KMS-11 (cell line): ENCODE results near the gene IL21R.

ENCODE experiments used
- H2AFZ ChIP-seq: fragments of 200-600 bp; sonication (generic); 2 replicates; pipeline ENCODE4 v1.6.1; 2016; ENCODE audit warnings: antibody characterized with exemption, mixed run types, low read depth
- H3K27ac ChIP-seq: fragments of 200-600 bp; sonication (generic); 2 replicates; pipeline ENCODE4 v1.6.1; 2016; ENCODE audit warnings: mild to moderate bottlenecking, mixed run types
- H3K27me3 ChIP-seq: fragments of 200-600 bp; sonication (generic); 2 replicates; pipeline ENCODE4 v1.6.1; 2017; ENCODE audit warnings: mild to moderate bottlenecking, low read depth, mixed run types, moderate library complexity; ENCODE audit not compliant: insufficient read depth
- H3K36me3 ChIP-seq: fragments of 200-600 bp; sonication (generic); 2 replicates; pipeline ENCODE4 v1.6.1; 2017; ENCODE audit warnings: mild to moderate bottlenecking, mixed run types; ENCODE audit not compliant: insufficient read depth
- H3K4me1 ChIP-seq: fragments of 200-600 bp; sonication (generic); 2 replicates; pipeline ENCODE4 v1.6.1; 2016; ENCODE audit warnings: mild to moderate bottlenecking, low read depth, mixed run types; ENCODE audit not compliant: poor library complexity, severe bottlenecking
- H3K4me2 ChIP-seq: fragments of 200-600 bp; sonication (generic); 2 replicates; pipeline ENCODE4 v1.7.0; 2016; ENCODE audit warnings: mild to moderate bottlenecking, mixed run types
- H3K4me3 ChIP-seq: fragments of 200-600 bp; sonication (generic); IDR thresholded peaks from 2 replicates; pipeline ENCODE4 v1.6.1; 2017; ENCODE audit warnings: low read depth, low read length, mixed read lengths; ENCODE audit not compliant: insufficient read depth
- H3K79me2 ChIP-seq: fragments of 200-600 bp; sonication (generic); 2 replicates; pipeline ENCODE4 v1.6.1; 2016; ENCODE audit warnings: low read depth, mixed run types; ENCODE audit not compliant: insufficient read depth
- H3K9ac ChIP-seq: fragments of 200-600 bp; sonication (generic); 2 replicates; pipeline ENCODE4 v1.6.1; 2016; ENCODE audit warnings: mild to moderate bottlenecking, mixed run types
- H4K20me1 ChIP-seq: fragments of 200-600 bp; sonication (generic); 2 replicates; pipeline ENCODE4 v1.6.1; 2016; ENCODE audit warnings: mild to moderate bottlenecking, mixed run types; ENCODE audit not compliant: insufficient read depth
- CTCF ChIP-seq: fragments of 200-600 bp; sonication (generic); conservative IDR thresholded peaks from 2 replicates; pipeline ENCODE4 v1.6.1; 2017; ENCODE audit warnings: low read depth, mild to moderate bottlenecking, antibody characterized with exemption, low read length, moderate library complexity, mixed read lengths

IL21R gene

GRCh38 chr16:27366687-27367460, 35.1 kb upstream of the IL21R start:
- no peak overlapping the region for H3K9ac ChIP-seq
- H3K4me3 ChIP-seq = no peak overlapping the region
- H3K27me3 ChIP-seq = no peaks in the 10 kb centered on the region
- no peak overlapping the region for H3K4me2 ChIP-seq
- no peaks in the 10 kb centered on the region for H3K79me2 ChIP-seq
- peaks cover 17% of the 10 kb centered on the region for H3K4me1 ChIP-seq
- no peaks in the 10 kb centered on the region for H4K20me1 ChIP-seq
- no peak overlapping the region for H2AFZ ChIP-seq
- no peaks in the 10 kb centered on the region for H3K36me3 ChIP-seq
- TF ChIP-seq CTCF = no peak
- no peak overlapping the region for H3K27ac ChIP-seq

GRCh38 chr16:27367461-27368357, 34.3 kb upstream of the IL21R start:
- H2AFZ ChIP-seq = peak overlapping the region; percentile 43
- H3K36me3 ChIP-seq = no peaks in the 10 kb centered on the region
- no peaks in the 10 kb centered on the region for H3K79me2 ChIP-seq
- peak overlapping the region; percentile 33 for H3K4me2 ChIP-seq
- TF ChIP-seq CTCF = peak; percentile 71
- no peak overlapping the region for H3K9ac ChIP-seq
- no peak overlapping the region for H3K4me3 ChIP-seq
- H3K27ac ChIP-seq = no peak overlapping the region
- no peaks in the 10 kb centered on the region for H4K20me1 ChIP-seq
- no peaks in the 10 kb centered on the region for H3K27me3 ChIP-seq
- peaks cover 26% of the 10 kb centered on the region for H3K4me1 ChIP-seq

- Histone ChIP-seq H3K27me3 (no peaks in the 10 kb centered on the region), H3K36me3 (no peaks in the 10 kb centered on the region), H3K27ac (no peak overlapping the region), H4K20me1 (no peaks in the 10 kb centered on the region), H3K79me2 (no peaks in the 10 kb centered on the region), H3K4me3 (no peak overlapping the region), H3K9ac (no peak overlapping the region), H3K4me2 (no peak overlapping the region), H2AFZ (no peak overlapping the region), H3K4me1 (peaks cover 32% of the 10 kb centered on the region)
- no peak for TF ChIP-seq CTCF
These were observed 33.6 kb upstream of the IL21R start for GRCh38 chr16:27368358-27368722.

GRCh38 chr16:27369806-27370205, 32.2 kb upstream of the IL21R start:
- Histone ChIP-seq H3K9ac (no peak overlapping the region), H4K20me1 (no peaks in the 10 kb centered on the region), H3K36me3 (no peaks in the 10 kb centered on the region), H3K27ac (no peak overlapping the region), H3K4me3 (no peak overlapping the region), H3K27me3 (no peaks in the 10 kb centered on the region), H3K4me1 (peaks cover 39% of the 10 kb centered on the region), H3K79me2 (no peaks in the 10 kb centered on the region), H3K4me2 (no peak overlapping the region), H2AFZ (no peak overlapping the region)
- no peak for TF ChIP-seq CTCF
